ENCODE measurements around the gene PDE6C.

The PDE6C gene

GRCh38 chr10:93612311-93612710, at the start of gene PDE6C:
Gene PDE6C (plus strand): TSS chr10:93612537. CDS start chr10:93612726, 189 bp downstream.
- no peak for DNase-seq (ENCODE audit: low spot score)

GRCh38 chr10:93565446-93565845, 46.9 kb upstream of the PDE6C start:
- no peak for DNase-seq (ENCODE audit: low spot score)

- DNase-seq (ENCODE audit: low spot score): peak; percentile 34
Measured at GRCh38 chr10:93566435-93567276, 45.7 kb upstream of the PDE6C start, which contains the start of gene FFAR4. Gene FFAR4 (plus strand): TSS chr10:93566665. CDS start chr10:93566721, 56 bp downstream.

GRCh38 chr10:93567277-93568104, 44.8 kb upstream of the PDE6C start:
- no peak for DNase-seq (ENCODE audit: low spot score)

- peak; percentile 19 for DNase-seq (ENCODE audit: low spot score)
Measured at GRCh38 chr10:93568105-93568390, 44.3 kb upstream of the PDE6C start.

GRCh38 chr10:93570383-93570782, 42.0 kb upstream of the PDE6C start:
- no peak for DNase-seq (ENCODE audit: low spot score)

GRCh38 chr10:93572606-93573005, 39.7 kb upstream of the PDE6C start:
- DNase-seq (ENCODE audit: low spot score): no peak

- DNase-seq (ENCODE audit: low spot score): no peak
Measured at GRCh38 chr10:93573051-93573909, 39.1 kb upstream of the PDE6C start.

- no peak for DNase-seq (ENCODE audit: low spot score)
Measured at GRCh38 chr10:93573924-93574323, 38.4 kb upstream of the PDE6C start.

GRCh38 chr10:93576888-93577287, 35.4 kb upstream of the PDE6C start:
- no peak for DNase-seq (ENCODE audit: low spot score)

- DNase-seq (ENCODE audit: low spot score): no peak
Measured at GRCh38 chr10:93577565-93577964, 34.8 kb upstream of the PDE6C start.

GRCh38 chr10:93579089-93579488, 33.2 kb upstream of the PDE6C start:
- no peak for DNase-seq (ENCODE audit: low spot score)

- no peak for DNase-seq (ENCODE audit: low spot score)
Measured at GRCh38 chr10:93579985-93580711, 32.2 kb upstream of the PDE6C start.

GRCh38 chr10:93580828-93581227, 31.5 kb upstream of the PDE6C start:
- no peak for DNase-seq (ENCODE audit: low spot score)

GRCh38 chr10:93584445-93584844, 27.9 kb upstream of the PDE6C start:
- no peak for DNase-seq (ENCODE audit: low spot score)

- DNase-seq (ENCODE audit: low spot score): no peak
Measured at GRCh38 chr10:93589648-93590562, 22.4 kb upstream of the PDE6C start.

- DNase-seq (ENCODE audit: low spot score): no peak
Measured at GRCh38 chr10:93590638-93591037, 21.7 kb upstream of the PDE6C start.

GRCh38 chr10:93591065-93591808, 21.1 kb upstream of the PDE6C start:
- no peak for DNase-seq (ENCODE audit: low spot score)

GRCh38 chr10:93593254-93593653, 19.1 kb upstream of the PDE6C start:
- DNase-seq (ENCODE audit: low spot score): no peak

GRCh38 chr10:93593749-93594148, 18.6 kb upstream of the PDE6C start:
- no peak for DNase-seq (ENCODE audit: low spot score)

Measured in GM03348 (cell line).